Measurements from ENCODE around the gene ZC3HAV1L. TPM values are rescaled to one million over a fixed set of nuclear protein-coding genes. Genes with fewer than 3 reads are reported as not detected.
"Not testable (repeated sequence)": the region's sequence is repeated elsewhere in the genome, so short reads cannot be mapped to it uniquely, and the experiment has no call there.

Gene ZC3HAV1L, protein sequence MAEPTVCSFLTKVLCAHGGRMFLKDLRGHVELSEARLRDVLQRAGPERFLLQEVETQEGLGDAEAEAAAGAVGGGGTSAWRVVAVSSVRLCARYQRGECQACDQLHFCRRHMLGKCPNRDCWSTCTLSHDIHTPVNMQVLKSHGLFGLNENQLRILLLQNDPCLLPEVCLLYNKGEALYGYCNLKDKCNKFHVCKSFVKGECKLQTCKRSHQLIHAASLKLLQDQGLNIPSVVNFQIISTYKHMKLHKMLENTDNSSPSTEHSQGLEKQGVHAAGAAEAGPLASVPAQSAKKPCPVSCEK
- under 1 TPM; 0.26 to 0.36 TPM for total RNA-seq
- under 1 TPM in 1 of 3 donors, not detected in 2; 0.23 TPM for polyA plus RNA-seq
- total RNA-seq: 0 to 4.0 (median 0.85) reads per million in 6 experiments

GRCh38 chr7:139035586-139036353 is at the start of gene ZC3HAV1L:
TSS of gene ZC3HAV1L (minus strand) at chr7:139036042. CDS start at chr7:139036017, 25 bp downstream.
- Mint-ChIP-seq H3K4me3 (peak within 1 kb of the TSS; percentile 69 to 92 (median 82)), H3K27me3 (peaks cover 0 to 1% (median 0%) of the 10 kb centered on the region in 5 donors), H3K27ac (peak within 1 kb of the TSS in 5 of 10 donors; percentile 15 to 76 (median 44)), H3K9me3 (no peaks in the 10 kb centered on the region), H3K36me3 (no peaks in the 10 kb centered on the region), H3K4me1 (peaks cover 6 to 16% (median 8%) of the 10 kb centered on the region in 4 donors)
- DNase-seq: peak in 6 of 10 donors; percentile 8 to 37 (median 23)
- peak; percentile 70 to 74 for ATAC-seq
- POLR2A ChIA-PET: interaction anchor here (1.4 to 1.5 kb wide), 3 partner anchors 16 to 72 kb away, joined by 3 to 6 read pairs (median 3); no protein-coding TSS in a partner anchor

DNA sequence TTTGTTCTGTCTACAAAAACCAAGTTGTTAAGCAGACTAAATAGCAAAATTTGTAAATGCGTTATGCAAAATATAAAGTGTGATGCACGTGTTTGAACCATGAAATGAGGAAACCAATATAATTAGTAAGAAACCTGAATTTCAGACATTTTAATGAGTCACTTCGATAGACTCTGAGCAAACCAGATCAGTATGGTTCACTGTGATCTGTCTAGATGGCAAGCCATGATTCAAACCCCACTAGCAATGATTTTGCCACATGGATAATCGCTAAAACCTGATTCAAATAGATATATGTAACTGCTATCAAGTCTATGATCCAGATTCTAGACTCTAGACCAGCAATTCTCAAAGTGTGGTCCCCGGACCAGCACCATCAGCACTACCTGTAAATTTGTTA is 48.9 kb upstream of the ZC3HAV1L start:
- POLR2A ChIA-PET: interaction anchor here (0.8 to 10.7 kb wide), 5 partner anchors 9 to 20 kb away, joined by 5 to 121 read pairs (median 7); no protein-coding TSS in a partner anchor
- H3K36me3 Mint-ChIP-seq: peaks cover 35 to 98% (median 65%) of the 10 kb centered on the region in 3 donors
- ATAC-seq (peak in 1 of 2 donors; percentile 13), DNase-seq (no peak)
- no peaks in the 10 kb centered on the region for H3K27me3 Mint-ChIP-seq
- H3K4me1 Mint-ChIP-seq: peaks cover 51 to 98% (median 92%) of the 10 kb centered on the region in 4 donors
- H3K27ac Mint-ChIP-seq: peak overlapping the region in 9 of 10 donors; percentile 81 to 95 (median 89)
- peaks cover 0 to 9% (median 0%) of the 10 kb centered on the region in 9 donors for H3K9me3 Mint-ChIP-seq
- peak overlapping the region in 9 of 10 donors; percentile 10 to 81 (median 74) for H3K4me3 Mint-ChIP-seq

DNA sequence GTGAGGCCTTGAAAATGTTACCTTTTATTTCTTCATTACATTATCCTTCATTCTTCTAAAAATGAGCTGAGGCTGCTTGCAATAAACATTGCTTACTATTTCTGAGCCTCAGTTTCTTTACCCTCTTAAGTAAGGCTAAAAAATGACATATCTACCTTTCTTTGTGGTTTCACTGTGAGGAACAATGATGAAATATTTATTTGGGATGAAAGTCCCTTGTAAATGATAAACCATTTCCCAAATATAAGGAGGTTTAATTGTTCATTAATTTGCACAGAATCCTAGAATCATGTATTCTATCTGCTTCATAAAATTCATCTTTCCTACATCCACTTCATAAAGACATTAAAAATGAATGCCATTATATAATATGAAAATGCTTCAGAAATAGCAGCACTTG is 45.7 kb upstream of the ZC3HAV1L start:
- Mint-ChIP-seq H3K9me3 (peaks cover 0 to 2% (median 0%) of the 10 kb centered on the region in 9 donors), H3K4me3 (peak overlapping the region in 8 of 10 donors; percentile 57 to 88 (median 77)), H3K4me1 (peaks cover 43 to 96% (median 93%) of the 10 kb centered on the region in 4 donors), H3K27me3 (no peaks in the 10 kb centered on the region), H3K36me3 (peaks cover 17 to 100% (median 55%) of the 10 kb centered on the region in 3 donors), H3K27ac (peak overlapping the region; percentile 8 to 94 (median 88))
- ATAC-seq (no peak), DNase-seq (no peak)
- POLR2A ChIA-PET: interaction anchor here (0.5 to 10.7 kb wide), 5 partner anchors 10 to 46 kb away, joined by 4 to 121 read pairs (median 8); no protein-coding TSS in a partner anchor

- Mint-ChIP-seq H3K27me3 (no peaks in the 10 kb centered on the region), H3K36me3 (peaks cover 10 to 100% (median 48%) of the 10 kb centered on the region in 3 donors), H3K4me1 (peaks cover 45 to 95% (median 92%) of the 10 kb centered on the region in 4 donors), H3K4me3 (peak overlapping the region; percentile 43 to 88 (median 77)), H3K9me3 (no peaks in the 10 kb centered on the region), H3K27ac (peak overlapping the region; percentile 80 to 94 (median 88))
- POLR2A ChIA-PET: interaction anchor here (0.8 to 10.7 kb wide), 6 partner anchors 10 to 46 kb away, joined by 3 to 121 read pairs (median 6); no protein-coding TSS in a partner anchor
- DNase-seq (no peak), ATAC-seq (peak in 1 of 2 donors; percentile 20)
These were observed 45.1 kb upstream of the ZC3HAV1L start for GRCh38 chr7:139080905-139081304.

DNA sequence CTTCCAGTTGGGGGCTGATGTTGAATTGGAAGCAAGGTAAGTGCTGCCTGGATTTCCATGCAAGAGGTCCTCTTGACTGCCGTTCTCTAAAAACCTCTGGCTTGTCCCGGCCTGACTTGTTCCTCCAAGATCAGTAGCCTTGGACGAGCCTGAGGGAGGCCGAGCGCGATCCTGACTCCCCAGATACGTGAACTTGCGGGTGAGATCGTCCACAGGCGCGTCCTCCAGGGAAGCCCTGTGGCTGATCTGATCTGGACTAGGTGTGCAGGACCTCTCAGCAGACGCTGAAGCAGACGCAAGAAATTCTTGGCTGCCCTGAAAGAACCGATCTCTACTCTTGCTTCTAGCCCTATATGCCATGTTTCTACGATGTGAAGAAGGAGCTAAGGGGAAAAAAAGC is 44.0 kb upstream of the ZC3HAV1L start:
- ATAC-seq: no peak
- POLR2A ChIA-PET: interaction anchor here (0.7 to 10.7 kb wide), 8 partner anchors 9 to 47 kb away, joined by 3 to 121 read pairs (median 5); no protein-coding TSS in a partner anchor
- no peaks in the 10 kb centered on the region for H3K27me3 Mint-ChIP-seq
- no peaks in the 10 kb centered on the region for H3K9me3 Mint-ChIP-seq
- H3K4me1 Mint-ChIP-seq: peaks cover 40 to 90% (median 87%) of the 10 kb centered on the region in 4 donors
- H3K36me3 Mint-ChIP-seq: peaks cover 4 to 96% (median 42%) of the 10 kb centered on the region in 3 donors
- H3K27ac Mint-ChIP-seq: peak overlapping the region; percentile 80 to 92 (median 88)
- DNase-seq: no peak
- peak overlapping the region in 7 of 10 donors; percentile 20 to 88 (median 77) for H3K4me3 Mint-ChIP-seq

DNA sequence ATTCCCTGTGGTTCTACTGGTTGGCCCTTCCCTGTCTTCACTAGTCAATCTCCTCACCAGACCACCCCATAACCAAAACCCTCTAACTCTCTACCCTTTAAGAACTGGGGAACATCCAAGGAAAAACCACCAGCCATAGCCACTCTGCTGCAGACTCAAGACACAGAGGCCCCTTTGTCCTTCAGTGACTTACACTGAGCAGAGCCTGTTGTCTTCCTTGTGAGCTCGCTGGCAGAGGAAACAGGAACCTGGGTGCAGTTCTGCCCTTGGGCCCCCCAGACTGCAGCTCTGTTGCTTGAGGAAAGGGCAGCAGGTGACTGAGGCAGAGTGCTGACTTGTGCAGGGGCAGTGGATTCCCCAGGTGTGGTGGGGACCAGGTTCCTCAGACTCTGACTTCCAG is 43.1 kb upstream of the ZC3HAV1L start:
- DNase-seq (no peak), ATAC-seq (no peak)
- peak overlapping the region in 8 of 10 donors; percentile 20 to 77 (median 66) for H3K4me3 Mint-ChIP-seq
- H3K27me3 Mint-ChIP-seq: no peaks in the 10 kb centered on the region
- peaks cover 34 to 84% (median 83%) of the 10 kb centered on the region in 4 donors for H3K4me1 Mint-ChIP-seq
- POLR2A ChIA-PET: interaction anchor here (0.6 to 10.7 kb wide), 5 partner anchors 8 to 192 kb away, joined by 3 to 121 read pairs (median 4); no protein-coding TSS in a partner anchor
- peak overlapping the region; percentile 80 to 92 (median 88) for H3K27ac Mint-ChIP-seq
- H3K9me3 Mint-ChIP-seq: no peaks in the 10 kb centered on the region
- H3K36me3 Mint-ChIP-seq: peaks cover 4 to 93% (median 36%) of the 10 kb centered on the region in 3 donors

GRCh38 chr7:139078399-139078798 is 42.6 kb upstream of the ZC3HAV1L start:
- peak overlapping the region in 6 of 10 donors; percentile 20 to 77 (median 66) for H3K4me3 Mint-ChIP-seq
- ATAC-seq (no peak), DNase-seq (no peak)
- H3K27ac Mint-ChIP-seq: peak overlapping the region; percentile 40 to 92 (median 88)
- H3K4me1 Mint-ChIP-seq: peaks cover 32 to 84% (median 83%) of the 10 kb centered on the region in 4 donors
- no peaks in the 10 kb centered on the region for H3K27me3 Mint-ChIP-seq
- H3K9me3 Mint-ChIP-seq: no peaks in the 10 kb centered on the region
- POLR2A ChIA-PET: interaction anchor here (0.6 to 10.7 kb wide), 5 partner anchors 8 to 192 kb away, joined by 3 to 121 read pairs (median 4); no protein-coding TSS in a partner anchor
- H3K36me3 Mint-ChIP-seq: peaks cover 4 to 93% (median 34%) of the 10 kb centered on the region in 3 donors

DNA sequence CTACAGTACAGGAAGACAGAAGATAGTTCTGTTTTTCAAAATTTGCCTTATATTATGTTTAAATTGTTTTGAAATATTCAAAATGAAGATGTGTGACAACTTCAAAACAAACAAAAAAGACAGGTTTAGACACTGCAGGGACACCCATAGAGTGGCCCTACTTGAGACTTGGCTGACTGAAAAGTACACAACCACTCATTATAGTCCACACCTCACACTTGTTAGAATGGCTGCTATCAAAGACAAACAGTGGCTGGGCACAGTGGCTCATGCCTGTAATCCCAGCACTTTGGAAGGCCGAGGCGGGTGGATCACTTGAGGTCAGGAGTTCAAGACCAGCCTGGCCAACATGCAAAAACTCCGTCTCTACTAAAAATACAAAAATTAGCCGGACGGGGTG is 41.9 kb upstream of the ZC3HAV1L start:
- H3K4me3 Mint-ChIP-seq: peak overlapping the region in 4 of 10 donors; percentile 6 to 67 (median 31)
- peaks cover 29 to 83% (median 80%) of the 10 kb centered on the region in 4 donors for H3K4me1 Mint-ChIP-seq

DNA sequence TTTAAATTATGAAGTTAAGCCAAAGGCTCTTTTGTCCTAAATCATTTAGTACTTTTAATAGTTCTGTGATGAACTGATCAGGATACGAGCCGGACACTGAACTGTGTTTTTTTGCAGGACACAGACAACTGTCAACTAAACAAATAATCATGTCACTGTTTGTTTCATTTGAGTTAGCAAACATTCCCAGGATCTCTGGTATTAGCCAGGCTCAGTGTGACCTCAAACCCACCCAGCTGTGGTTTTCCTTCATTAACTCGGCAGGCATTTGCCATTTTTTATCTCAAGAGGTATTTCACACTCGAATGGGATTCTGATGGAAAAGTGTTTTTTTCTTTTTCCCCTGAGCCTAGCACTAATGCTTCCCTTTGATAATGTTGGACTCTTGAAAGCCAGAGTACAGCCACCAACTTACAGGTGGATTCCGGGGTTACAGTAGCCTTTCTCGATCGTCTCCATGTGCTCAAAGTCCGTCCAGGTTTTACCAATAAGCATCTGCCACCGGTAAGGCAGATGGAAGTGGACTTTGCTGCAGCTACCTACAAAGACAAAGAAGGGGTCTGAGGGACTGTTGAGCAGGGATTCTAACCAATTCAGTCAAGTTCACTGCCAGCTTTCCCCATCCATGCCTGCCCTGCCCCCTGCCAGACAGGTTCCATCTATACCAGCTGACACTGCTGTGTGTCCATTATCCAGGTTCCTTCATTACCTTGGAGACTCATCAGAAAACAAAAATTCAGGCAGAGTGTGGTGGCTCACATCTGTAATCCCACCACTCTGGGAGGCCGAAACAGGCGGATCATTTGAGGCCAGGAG is 40.2 kb upstream of the ZC3HAV1L start:
- H3K27me3 Mint-ChIP-seq: no peaks in the 10 kb centered on the region
- no peak overlapping the region for H3K4me3 Mint-ChIP-seq
- DNase-seq: no peak
- ATAC-seq: no peak
- peaks cover 29 to 86% (median 79%) of the 10 kb centered on the region in 4 donors for H3K4me1 Mint-ChIP-seq
- peaks cover 4 to 93% (median 47%) of the 10 kb centered on the region in 3 donors for H3K36me3 Mint-ChIP-seq
- POLR2A ChIA-PET: interaction anchor here (0.6 to 2.7 kb wide), 11 partner anchors 8 to 283 kb away, joined by 3 to 23 read pairs (median 5); partner anchors contain the start of gene ZC3HAV1L
- H3K27ac Mint-ChIP-seq: peak overlapping the region; percentile 55 to 92 (median 81)
- H3K9me3 Mint-ChIP-seq: no peaks in the 10 kb centered on the region

More for the DNA sequence above, 41.9 kb upstream of the ZC3HAV1L start:
- POLR2A ChIA-PET: interaction anchor here (0.6 to 10.7 kb wide), 4 partner anchors 10 to 174 kb away, joined by 3 to 121 read pairs (median 7); no protein-coding TSS in a partner anchor
- not testable (repeated sequence) for ATAC-seq, H3K27me3 Mint-ChIP-seq, DNase-seq, H3K9me3 Mint-ChIP-seq
- peaks cover 4 to 93% (median 34%) of the 10 kb centered on the region in 3 donors for H3K36me3 Mint-ChIP-seq
- H3K27ac Mint-ChIP-seq: peak overlapping the region in 8 of 10 donors; percentile 37 to 91 (median 85)

GRCh38 chr7:139075031-139075652 is 39.3 kb upstream of the ZC3HAV1L start:
- peaks cover 20 to 79% (median 70%) of the 10 kb centered on the region in 4 donors for H3K4me1 Mint-ChIP-seq
- DNase-seq (peak; percentile 27 to 85 (median 71)), ATAC-seq (peak; percentile 71 to 80)
- H3K27ac Mint-ChIP-seq: peak overlapping the region; percentile 29 to 96 (median 90)
- H3K9me3 Mint-ChIP-seq: no peaks in the 10 kb centered on the region
- POLR2A ChIA-PET: interaction anchor here (0.6 to 2.7 kb wide), 16 partner anchors 8 to 189 kb away, joined by 3 to 23 read pairs (median 5); partner anchors contain the start of gene ZC3HAV1L
- no peaks in the 10 kb centered on the region for H3K27me3 Mint-ChIP-seq
- H3K4me3 Mint-ChIP-seq: peak overlapping the region; percentile 16 to 83 (median 55)
- H3K36me3 Mint-ChIP-seq: peaks cover 4 to 93% (median 45%) of the 10 kb centered on the region in 3 donors

All from naive thymus-derived CD8-positive, alpha-beta T cell (primary cell).